Activated CD8-positive, alpha-beta T cell treated with anti-CD3 and anti-CD28 coated beads, Interleukin-2, amount 10 ng/mL, durations not matched to agents 7 days and 5 days (primary cell): ENCODE results near the gene ADARB1. TPM values are rescaled to one million over a fixed set of nuclear protein-coding genes. Genes with fewer than 3 reads are reported as not detected.

Experiments used
- ATAC-seq: fragments of 150-1000 bp; cut with Tn5 transposase; one replicate; pipeline ENCODE4 v1.10.0; 2021; ENCODE audit warnings: moderate library complexity
- CTCF ChIA-PET: fragments of 350-600 bp; sonication (Branson Sonifier 250); formaldehyde crosslinking; loops from one replicate; lab custom pipeline; 2021; ENCODE audit warnings: antibody characterized with exemption; lab: Charles Lee
- POLR2A ChIA-PET: fragments of 350-600 bp; sonication (Branson Sonifier 250); formaldehyde crosslinking; loops from one replicate; lab custom pipeline; 2021; ENCODE audit warnings: antibody characterized with exemption; lab: Charles Lee
- DNase-seq: peaks from one replicate; pipeline ENCODE4 v3.0.0-alpha.2; 2020
- H3K27ac Mint-ChIP-seq: one replicate; pipeline ENCODE4 v1.8.0; 2021; ENCODE audit warnings: mild to moderate bottlenecking, mixed read lengths
- H3K27me3 Mint-ChIP-seq: one replicate; pipeline ENCODE4 v1.8.0; 2021; ENCODE audit warnings: low read depth, mixed read lengths
- H3K36me3 Mint-ChIP-seq: one replicate; pipeline ENCODE4 v1.8.0; 2021; ENCODE audit warnings: low read depth, mixed read lengths
- H3K4me1 Mint-ChIP-seq: one replicate; pipeline ENCODE4 v1.8.0; 2021; ENCODE audit warnings: low read depth, mixed read lengths
- H3K4me3 Mint-ChIP-seq: one replicate; pipeline ENCODE4 v1.8.0; 2021; ENCODE audit warnings: mild to moderate bottlenecking, mixed read lengths
- H3K9me3 Mint-ChIP-seq: one replicate; pipeline ENCODE4 v1.8.0; 2022; ENCODE audit warnings: mixed read lengths; ENCODE audit not compliant: insufficient read depth
- total RNA-seq, 2 experiments: library from RNA; stranded (reverse); gene quantifications; one replicate each; pipeline ENCODE4 v1.2.3, GENCODE V29; 2021

Gene ADARB1
- total RNA-seq, 2 experiments from 2014 or later, result 52.9 to 66.2 TPM

DNA sequence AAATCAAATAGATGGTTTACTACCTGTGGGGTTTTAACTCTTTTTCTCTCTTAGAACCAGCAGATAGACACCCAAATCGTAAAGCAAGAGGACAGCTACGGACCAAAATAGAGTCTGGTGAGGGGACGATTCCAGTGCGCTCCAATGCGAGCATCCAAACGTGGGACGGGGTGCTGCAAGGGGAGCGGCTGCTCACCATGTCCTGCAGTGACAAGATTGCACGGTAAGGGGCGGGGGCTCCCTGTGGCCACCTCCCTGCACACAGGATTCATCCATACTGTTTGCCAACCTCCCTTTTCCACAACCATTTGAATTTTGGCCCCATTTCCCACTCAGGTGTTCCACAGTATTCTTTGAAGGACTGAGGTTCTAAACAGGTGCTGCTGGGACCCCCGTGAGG is 110.5 kb downstream of the ADARB1 start:
- no peaks in the 10 kb centered on the region for H3K4me1 Mint-ChIP-seq
- DNase-seq, result no peak
- H3K4me3 Mint-ChIP-seq, result no peak overlapping the region
- H3K27me3 Mint-ChIP-seq, result no peaks in the 10 kb centered on the region
- peaks cover 69% of the 10 kb centered on the region for H3K36me3 Mint-ChIP-seq
- no peak for ATAC-seq
- CTCF ChIA-PET, result no interaction called here
- no peak overlapping the region for H3K27ac Mint-ChIP-seq
- POLR2A ChIA-PET, result no interaction called here
- H3K9me3 Mint-ChIP-seq, result peaks cover 35% of the 10 kb centered on the region

DNA sequence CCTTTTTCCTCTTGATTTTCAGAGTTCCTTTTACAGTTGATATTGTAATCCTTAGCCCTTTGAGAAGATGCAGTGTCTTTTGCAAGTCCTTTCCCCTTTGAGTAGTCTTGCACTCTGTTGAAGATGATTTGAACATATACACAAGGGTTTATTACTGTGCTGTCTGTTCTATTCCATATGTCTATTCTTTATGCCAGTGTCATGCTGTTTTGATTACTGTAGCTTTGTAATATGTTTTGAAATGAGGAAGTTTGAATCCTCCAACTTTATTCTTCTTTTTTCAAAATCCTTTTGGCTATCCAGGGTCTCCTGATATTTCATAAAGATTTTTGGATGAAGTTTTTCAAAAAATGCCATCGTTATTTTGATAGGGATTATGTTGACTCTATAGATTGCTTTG is 112.3 kb downstream of the ADARB1 start:
- peaks cover 39% of the 10 kb centered on the region for H3K9me3 Mint-ChIP-seq
- no peaks in the 10 kb centered on the region for H3K27me3 Mint-ChIP-seq
- H3K4me3 Mint-ChIP-seq, result no peak overlapping the region
- H3K36me3 Mint-ChIP-seq, result peaks cover 77% of the 10 kb centered on the region
- H3K27ac Mint-ChIP-seq, result no peak overlapping the region
- ATAC-seq (no peak), DNase-seq (no peak)
- ChIA-PET POLR2A (no interaction called here), CTCF (interaction anchor here (1.4 kb wide), 1 partner anchor 29 kb away, joined by 4 read pairs; no protein-coding TSS in a partner anchor)
- no peaks in the 10 kb centered on the region for H3K4me1 Mint-ChIP-seq

DNA sequence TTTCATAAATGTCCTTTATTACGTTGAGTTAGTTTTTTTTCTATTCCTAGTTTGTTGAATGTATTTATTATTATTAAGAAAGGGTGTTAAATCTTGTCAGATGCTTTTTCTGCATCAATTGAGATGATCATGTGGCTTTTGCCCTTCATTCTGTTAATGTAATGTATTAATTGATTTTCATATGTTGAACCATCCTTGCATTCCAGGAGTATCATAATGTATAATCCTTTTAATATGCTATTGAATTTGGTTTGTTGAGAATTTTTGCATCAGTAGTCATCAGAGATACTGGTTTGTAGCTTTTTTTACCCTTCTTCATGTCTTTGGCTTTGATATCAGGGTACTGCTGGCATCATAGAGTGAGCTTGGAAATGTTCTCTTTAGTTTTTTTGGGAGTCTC is 113.3 kb downstream of the ADARB1 start:
- ChIA-PET CTCF (no interaction called here), POLR2A (no interaction called here)
- no peaks in the 10 kb centered on the region for H3K27me3 Mint-ChIP-seq
- peaks cover 39% of the 10 kb centered on the region for H3K9me3 Mint-ChIP-seq
- no peak for DNase-seq
- H3K4me1 Mint-ChIP-seq, result no peaks in the 10 kb centered on the region
- no peak overlapping the region for H3K27ac Mint-ChIP-seq
- no peak for ATAC-seq
- H3K4me3 Mint-ChIP-seq, result no peak overlapping the region
- peaks cover 78% of the 10 kb centered on the region for H3K36me3 Mint-ChIP-seq

DNA sequence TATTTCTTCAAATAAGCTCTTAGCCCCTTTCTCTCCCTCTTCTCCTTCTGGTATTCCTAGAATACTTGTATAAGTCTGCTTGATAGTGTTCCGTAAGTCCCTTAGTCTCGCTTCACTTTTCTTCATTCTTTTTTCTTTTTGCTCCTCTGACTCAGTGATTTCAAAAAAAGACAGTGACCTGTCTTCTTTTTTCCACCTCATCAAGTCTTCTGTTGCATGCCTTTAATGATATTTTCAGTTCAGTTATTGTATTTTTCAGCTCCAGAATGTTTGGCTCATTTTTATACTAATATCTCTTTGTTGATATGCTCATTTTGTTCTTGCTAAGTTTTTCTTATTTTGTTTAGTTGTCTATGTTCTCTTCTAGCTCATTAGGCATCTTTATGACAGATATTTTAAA is 115.6 kb downstream of the ADARB1 start:
- H3K4me3 Mint-ChIP-seq, result no peak overlapping the region
- ATAC-seq (no peak), DNase-seq (no peak)
- H3K27me3 Mint-ChIP-seq, result no peaks in the 10 kb centered on the region
- H3K36me3 Mint-ChIP-seq, result peaks cover 85% of the 10 kb centered on the region
- no peak overlapping the region for H3K27ac Mint-ChIP-seq
- H3K4me1 Mint-ChIP-seq, result no peaks in the 10 kb centered on the region
- peaks cover 39% of the 10 kb centered on the region for H3K9me3 Mint-ChIP-seq
- CTCF ChIA-PET, result interaction anchor here (0.8 to 1.1 kb wide), 2 partner anchors 37 to 119 kb away, joined by 3 read pairs; no protein-coding TSS in a partner anchor
- POLR2A ChIA-PET, result no interaction called here

DNA sequence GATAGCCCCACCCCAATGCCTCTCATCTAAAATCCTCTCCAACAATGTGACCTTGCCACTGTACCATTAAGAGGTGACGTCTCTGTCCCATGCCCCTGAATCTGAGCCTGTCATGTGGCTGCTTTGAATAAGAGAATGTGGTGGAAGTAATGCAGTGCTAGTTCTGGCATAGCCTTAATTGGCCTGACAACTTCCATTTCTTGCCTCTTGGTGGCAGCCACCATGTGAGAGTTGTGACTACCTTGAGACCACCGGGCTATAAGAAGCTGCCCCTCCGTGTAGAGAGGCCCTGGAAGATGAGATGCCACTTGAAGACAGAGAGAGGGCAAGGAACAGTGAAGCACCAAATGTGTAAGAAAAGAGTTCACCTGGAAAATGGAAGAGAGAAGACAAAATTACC is 118.0 kb downstream of the ADARB1 start:
- ChIA-PET CTCF (interaction anchor here (0.8 to 0.9 kb wide), 2 partner anchors 39 to 55 kb away, joined by 3 to 5 read pairs; no protein-coding TSS in a partner anchor), POLR2A (interaction anchor here (0.6 kb wide), 1 partner anchor 98 kb away, joined by 3 read pairs; no protein-coding TSS in a partner anchor)
- Mint-ChIP-seq H3K9me3 (peaks cover 23% of the 10 kb centered on the region), H3K27me3 (no peaks in the 10 kb centered on the region), H3K27ac (no peak overlapping the region), H3K4me3 (no peak overlapping the region), H3K36me3 (peaks cover 73% of the 10 kb centered on the region), H3K4me1 (no peaks in the 10 kb centered on the region)
- ATAC-seq (no peak), DNase-seq (no peak)

DNA sequence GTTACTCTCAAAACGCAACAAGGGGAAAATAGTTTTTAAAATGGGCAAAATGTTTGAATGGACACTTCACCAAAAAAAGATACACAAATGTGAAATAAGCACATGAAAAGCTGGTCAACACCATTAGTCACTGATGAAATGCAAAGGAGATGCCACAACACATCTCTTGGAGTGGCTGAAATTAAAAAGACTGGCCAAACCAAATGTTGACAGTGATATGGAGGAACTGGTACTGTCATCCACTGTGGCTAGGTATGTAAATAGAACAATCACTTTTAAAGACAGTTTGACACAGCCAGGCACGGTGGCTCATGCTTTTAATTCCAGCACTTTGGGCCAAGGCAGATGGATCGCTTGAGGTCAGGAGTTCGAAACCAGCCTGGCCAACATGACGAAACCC is 122.2 kb downstream of the ADARB1 start:
- Mint-ChIP-seq H3K27me3 (no peaks in the 10 kb centered on the region), H3K4me3 (no peak overlapping the region), H3K9me3 (no peaks in the 10 kb centered on the region), H3K4me1 (peaks cover 8% of the 10 kb centered on the region), H3K27ac (no peak overlapping the region), H3K36me3 (peaks cover 35% of the 10 kb centered on the region)
- CTCF ChIA-PET, result no interaction called here
- POLR2A ChIA-PET, result no interaction called here
- ATAC-seq, result no peak
- no peak for DNase-seq

DNA sequence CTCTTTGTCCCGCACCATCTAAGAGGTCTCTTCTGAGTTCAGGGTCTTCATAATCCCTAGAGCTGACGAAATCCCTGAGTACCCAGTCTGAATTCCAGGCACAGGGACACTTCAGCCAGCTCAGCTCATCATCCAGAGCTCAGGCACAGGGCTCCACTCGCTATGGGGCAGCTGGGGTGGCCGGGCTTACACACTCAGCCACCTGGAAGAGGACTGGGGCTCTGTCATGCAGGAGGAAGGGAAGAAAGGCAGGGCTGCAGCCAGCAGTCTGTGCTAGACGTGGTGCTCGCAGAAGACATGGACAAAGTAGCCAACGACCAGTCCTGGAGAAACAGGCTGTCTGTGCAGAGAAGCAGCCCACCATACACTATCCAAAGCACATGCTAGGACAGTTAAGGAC is 124.8 kb downstream of the ADARB1 start:
- no peak for ATAC-seq
- H3K36me3 Mint-ChIP-seq, result peaks cover 22% of the 10 kb centered on the region
- H3K4me1 Mint-ChIP-seq, result peaks cover 10% of the 10 kb centered on the region
- ChIA-PET CTCF (no interaction called here), POLR2A (no interaction called here)
- no peak overlapping the region for H3K4me3 Mint-ChIP-seq
- H3K9me3 Mint-ChIP-seq, result no peaks in the 10 kb centered on the region
- no peak overlapping the region for H3K27ac Mint-ChIP-seq
- no peaks in the 10 kb centered on the region for H3K27me3 Mint-ChIP-seq
- no peak for DNase-seq

DNA sequence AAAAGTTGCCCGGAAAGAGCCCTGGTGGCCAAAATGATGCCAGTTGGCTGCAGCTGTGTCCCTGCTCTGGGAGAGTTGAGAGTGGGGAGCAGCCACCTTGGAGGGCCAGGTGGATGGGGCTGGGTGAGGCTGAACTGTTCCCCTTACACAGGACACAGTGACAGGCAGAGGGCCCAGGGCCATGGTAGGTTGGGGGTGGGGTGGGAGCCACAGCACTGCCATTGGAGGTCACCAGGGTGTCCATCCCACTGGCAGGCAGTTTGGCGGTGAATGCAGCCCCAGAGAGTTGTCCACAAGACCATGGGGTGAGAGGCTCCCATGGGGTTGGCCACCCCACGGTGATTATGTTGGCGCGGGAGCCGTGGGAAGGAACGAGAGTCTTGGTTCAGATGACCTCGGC is 125.7 kb downstream of the ADARB1 start:
- ATAC-seq, result no peak
- ChIA-PET POLR2A (no interaction called here), CTCF (no interaction called here)
- no peak for DNase-seq
- Mint-ChIP-seq H3K27me3 (no peaks in the 10 kb centered on the region), H3K4me3 (no peak overlapping the region), H3K36me3 (peaks cover 18% of the 10 kb centered on the region), H3K9me3 (no peaks in the 10 kb centered on the region), H3K4me1 (peaks cover 10% of the 10 kb centered on the region), H3K27ac (peak overlapping the region; percentile 61)

DNA sequence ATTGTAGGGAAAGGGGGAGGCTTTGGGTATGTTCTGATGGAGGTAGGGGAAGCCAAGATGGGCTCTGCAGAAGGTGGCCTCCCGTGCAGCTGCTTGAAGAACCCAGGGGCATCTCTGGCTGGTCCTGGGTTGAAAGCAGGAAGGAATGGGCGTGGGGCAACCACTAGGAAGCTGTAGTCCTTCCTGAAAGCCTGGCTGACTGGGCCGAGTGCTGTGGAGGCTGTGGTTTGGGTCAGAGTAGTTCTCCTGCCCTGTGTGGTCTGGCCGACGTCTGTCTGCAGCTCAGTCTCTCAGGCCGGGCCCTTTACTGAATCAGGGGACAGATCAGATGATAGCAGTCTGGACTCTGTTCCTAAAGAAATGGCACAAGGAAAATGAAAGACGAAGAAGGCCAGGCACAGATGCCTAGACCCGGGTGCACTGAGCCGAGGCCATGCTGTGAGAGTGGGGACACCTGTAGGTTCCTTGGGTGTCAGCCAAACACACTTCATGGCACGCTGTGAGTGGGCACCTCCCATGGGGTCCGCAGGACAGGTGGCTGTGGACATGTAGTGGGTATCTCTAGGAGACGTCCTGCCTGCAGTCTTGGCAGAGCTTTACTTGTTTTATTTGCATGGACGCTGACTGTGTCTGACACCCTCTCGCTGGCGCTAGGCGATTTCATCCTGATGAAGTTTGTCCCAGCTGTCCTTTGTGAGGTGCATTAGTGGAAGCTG is 126.4 kb downstream of the ADARB1 start:
- peaks cover 10% of the 10 kb centered on the region for H3K4me1 Mint-ChIP-seq
- POLR2A ChIA-PET, result no interaction called here
- no peak for DNase-seq
- H3K9me3 Mint-ChIP-seq, result no peaks in the 10 kb centered on the region
- no peak overlapping the region for H3K4me3 Mint-ChIP-seq
- H3K27ac Mint-ChIP-seq, result peak overlapping the region; percentile 61
- CTCF ChIA-PET, result no interaction called here
- H3K36me3 Mint-ChIP-seq, result peaks cover 15% of the 10 kb centered on the region
- no peaks in the 10 kb centered on the region for H3K27me3 Mint-ChIP-seq
- no peak for ATAC-seq

DNA sequence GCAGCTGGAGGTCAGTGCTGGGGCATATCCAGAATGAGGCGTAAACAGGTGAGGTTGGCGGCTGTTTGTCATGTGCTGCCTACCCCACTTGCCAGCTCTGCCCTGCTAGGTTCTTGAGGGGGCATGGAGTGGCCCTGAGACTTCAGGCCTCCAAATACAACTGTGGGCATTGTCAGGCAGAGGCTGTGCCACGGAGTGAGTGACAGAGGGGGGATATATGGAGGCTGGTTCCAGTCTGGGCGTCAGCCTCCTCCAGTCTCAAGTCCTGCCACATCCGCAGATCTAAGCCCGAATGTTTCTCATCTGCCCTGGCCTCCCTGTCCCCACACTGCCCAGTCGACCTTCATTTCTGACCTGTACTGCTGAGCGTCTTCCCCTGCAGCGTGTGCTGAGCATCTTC is 128.0 kb downstream of the ADARB1 start:
- Mint-ChIP-seq H3K27ac (no peak overlapping the region), H3K27me3 (no peaks in the 10 kb centered on the region), H3K36me3 (peaks cover 14% of the 10 kb centered on the region), H3K9me3 (no peaks in the 10 kb centered on the region), H3K4me1 (peaks cover 13% of the 10 kb centered on the region), H3K4me3 (no peak overlapping the region)
- ChIA-PET POLR2A (no interaction called here), CTCF (no interaction called here)
- no peak for DNase-seq
- no peak for ATAC-seq

DNA sequence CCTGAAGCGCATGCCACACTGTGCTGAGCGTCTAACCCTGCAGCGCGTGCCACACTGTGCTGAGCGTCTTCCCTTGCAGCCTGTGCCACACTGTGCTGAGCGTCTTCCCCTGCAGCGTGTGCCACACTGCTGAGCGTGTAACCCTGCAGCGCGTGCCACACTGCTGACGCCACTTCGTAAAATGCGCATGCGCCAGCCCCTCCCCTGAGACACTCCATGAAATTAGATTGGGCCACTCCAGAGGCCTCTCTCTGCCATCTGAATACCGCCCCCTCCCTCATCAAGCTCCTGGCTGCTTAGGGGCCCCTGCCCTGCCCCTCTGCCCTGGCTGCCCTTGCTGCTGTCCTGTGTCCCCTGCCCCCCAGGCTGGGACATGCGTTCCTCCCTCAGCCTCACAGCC is 128.5 kb downstream of the ADARB1 start:
- Mint-ChIP-seq H3K27me3 (no peaks in the 10 kb centered on the region), H3K4me3 (no peak overlapping the region), H3K36me3 (peaks cover 17% of the 10 kb centered on the region), H3K27ac (no peak overlapping the region), H3K4me1 (peaks cover 18% of the 10 kb centered on the region), H3K9me3 (no peaks in the 10 kb centered on the region)
- ATAC-seq, result no peak
- CTCF ChIA-PET, result no interaction called here
- no peak for DNase-seq
- POLR2A ChIA-PET, result no interaction called here

DNA sequence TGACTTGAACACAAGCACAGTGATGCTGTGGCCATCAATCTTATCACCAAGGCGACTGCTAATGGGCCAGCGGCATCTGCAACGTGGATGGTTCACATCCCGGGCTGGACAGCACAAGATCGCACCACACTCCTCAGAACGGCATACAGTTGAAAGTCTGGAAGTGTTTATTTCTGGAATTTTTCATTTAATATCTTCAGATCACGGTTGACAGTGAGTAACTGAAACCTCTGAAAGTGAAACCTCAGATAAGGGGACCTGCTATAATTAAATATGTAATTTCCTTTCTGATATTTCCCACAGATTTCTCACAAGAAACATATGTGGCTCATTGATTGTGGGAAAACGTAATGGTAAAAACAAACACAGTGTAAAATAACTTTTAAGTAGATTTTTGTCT is 129.6 kb downstream of the ADARB1 start:
- Mint-ChIP-seq H3K36me3 (peaks cover 24% of the 10 kb centered on the region), H3K4me1 (peaks cover 29% of the 10 kb centered on the region), H3K27me3 (no peaks in the 10 kb centered on the region), H3K9me3 (no peaks in the 10 kb centered on the region), H3K4me3 (no peak overlapping the region), H3K27ac (no peak overlapping the region)
- ChIA-PET POLR2A (no interaction called here), CTCF (no interaction called here)
- ATAC-seq (no peak), DNase-seq (no peak)
